ENCODE measurements around the gene PNPLA2.

DNA sequence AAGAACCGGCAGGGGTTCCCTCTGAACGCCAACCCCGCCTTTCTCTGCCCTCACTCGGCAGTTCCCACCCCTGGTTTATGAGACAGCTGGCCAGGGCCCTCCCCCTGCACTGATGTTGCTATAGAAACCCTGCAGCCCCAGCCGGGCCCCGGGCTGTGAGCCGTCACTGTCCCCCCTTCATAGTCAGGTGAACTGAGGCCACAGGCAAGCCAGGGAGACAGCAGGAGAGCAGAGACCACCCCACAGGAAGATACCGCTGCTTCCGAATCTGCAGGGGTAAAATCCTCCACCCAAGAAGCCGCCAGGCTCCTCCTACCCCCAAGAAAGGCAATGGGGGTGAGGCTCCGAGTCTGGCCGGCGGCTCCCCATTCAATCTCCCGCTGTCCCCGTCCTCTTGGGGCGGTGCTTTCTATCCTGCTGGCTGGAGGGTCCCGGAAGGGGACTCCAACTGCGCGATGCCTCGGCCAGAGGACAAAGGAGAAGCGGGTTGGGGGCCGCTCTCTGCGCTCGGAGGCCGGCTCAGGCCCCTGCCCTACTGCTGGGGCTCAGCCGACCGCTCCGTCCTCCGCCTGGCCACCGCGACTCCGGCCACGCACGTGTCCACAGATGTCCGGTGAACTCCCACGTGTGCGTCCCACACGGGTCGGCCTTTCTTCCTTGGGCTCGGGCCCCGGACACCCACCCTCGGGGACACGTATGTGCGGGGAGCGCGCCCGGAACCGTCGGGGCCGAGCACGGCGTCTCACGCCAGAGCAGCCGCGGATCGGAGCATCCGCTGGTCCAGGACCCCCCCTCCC is 21.2 kb upstream of the PNPLA2 start:
- TF ChIP-seq TAF1 (IDR thresholded peaks at IDR 0.05; ENCODE audit: borderline replicate concordance, insufficient read depth, low read length) (0 out of 2 replicates have a peak, but pooled peaks have one; percentile 20), POLR2AphosphoS5 (IDR thresholded peaks at IDR 0.05; ENCODE audit: low read depth, low read length) (peak; percentile 69; the same call in 1 of the 2 replicates), SIN3A (IDR thresholded peaks at IDR 0.05; ENCODE audit: borderline replicate concordance, insufficient read depth, low read length) (peak; percentile 64; the same call in 1 of the 2 replicates), FOXP2 (optimal IDR thresholded peaks at IDR 0.05; ENCODE audit: borderline replicate concordance, extremely low read depth, extremely low read length, insufficient read depth) (no peak)
- TF ChIP-seq, protein P1, sequence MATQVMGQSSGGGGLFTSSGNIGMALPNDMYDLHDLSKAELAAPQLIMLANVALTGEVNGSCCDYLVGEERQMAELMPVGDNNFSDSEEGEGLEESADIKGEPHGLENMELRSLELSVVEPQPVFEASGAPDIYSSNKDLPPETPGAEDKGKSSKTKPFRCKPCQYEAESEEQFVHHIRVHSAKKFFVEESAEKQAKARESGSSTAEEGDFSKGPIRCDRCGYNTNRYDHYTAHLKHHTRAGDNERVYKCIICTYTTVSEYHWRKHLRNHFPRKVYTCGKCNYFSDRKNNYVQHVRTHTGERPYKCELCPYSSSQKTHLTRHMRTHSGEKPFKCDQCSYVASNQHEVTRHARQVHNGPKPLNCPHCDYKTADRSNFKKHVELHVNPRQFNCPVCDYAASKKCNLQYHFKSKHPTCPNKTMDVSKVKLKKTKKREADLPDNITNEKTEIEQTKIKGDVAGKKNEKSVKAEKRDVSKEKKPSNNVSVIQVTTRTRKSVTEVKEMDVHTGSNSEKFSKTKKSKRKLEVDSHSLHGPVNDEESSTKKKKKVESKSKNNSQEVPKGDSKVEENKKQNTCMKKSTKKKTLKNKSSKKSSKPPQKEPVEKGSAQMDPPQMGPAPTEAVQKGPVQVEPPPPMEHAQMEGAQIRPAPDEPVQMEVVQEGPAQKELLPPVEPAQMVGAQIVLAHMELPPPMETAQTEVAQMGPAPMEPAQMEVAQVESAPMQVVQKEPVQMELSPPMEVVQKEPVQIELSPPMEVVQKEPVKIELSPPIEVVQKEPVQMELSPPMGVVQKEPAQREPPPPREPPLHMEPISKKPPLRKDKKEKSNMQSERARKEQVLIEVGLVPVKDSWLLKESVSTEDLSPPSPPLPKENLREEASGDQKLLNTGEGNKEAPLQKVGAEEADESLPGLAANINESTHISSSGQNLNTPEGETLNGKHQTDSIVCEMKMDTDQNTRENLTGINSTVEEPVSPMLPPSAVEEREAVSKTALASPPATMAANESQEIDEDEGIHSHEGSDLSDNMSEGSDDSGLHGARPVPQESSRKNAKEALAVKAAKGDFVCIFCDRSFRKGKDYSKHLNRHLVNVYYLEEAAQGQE (IDR thresholded peaks at IDR 0.05; ENCODE audit: insufficient read depth in 1 of 2, low read depth in 2 of 2, low read length in 2 of 2) = no peak
